Subcutaneous abdominal adipose tissue (tissue), 5 donors: ENCODE data around the gene SLX4IP.

Source experiments
- H3K27ac ChIP-seq: one replicate; pipeline ENCODE4 v1.7.0; 2013; ENCODE audit warnings: low read depth, mild to moderate bottlenecking, inconsistent platforms, low read length, moderate library complexity
- H3K27me3 ChIP-seq, 5 donors: one replicate each; pipeline ENCODE4 v1.7.0; 2013; ENCODE audit warnings: low read length in 5 of 5, inconsistent platforms in 1 of 5; ENCODE audit not compliant: control insufficient read depth in 5 of 5, insufficient read depth in 4 of 5
- H3K36me3 ChIP-seq, 5 donors: one replicate each; pipeline ENCODE4 v1.7.0; 2013; ENCODE audit warnings: low read length in 5 of 5; ENCODE audit not compliant: control insufficient read depth in 5 of 5, insufficient read depth in 5 of 5
- H3K4me1 ChIP-seq, 5 donors: one replicate each; pipeline ENCODE4 v1.7.0; 2013; ENCODE audit warnings: low read length in 5 of 5, mild to moderate bottlenecking in 3 of 5, moderate library complexity in 1 of 5; ENCODE audit not compliant: control insufficient read depth in 5 of 5, insufficient read depth in 5 of 5
- H3K4me3 ChIP-seq, 5 donors: one replicate each; pipeline ENCODE4 v1.7.0; 2013; ENCODE audit warnings: low read length in 5 of 5, low read depth in 1 of 5
- H3K9ac ChIP-seq, 5 donors: one replicate each; pipeline ENCODE4 v1.7.0; 2013; ENCODE audit warnings: low read length in 5 of 5, mild to moderate bottlenecking in 4 of 5, moderate library complexity in 3 of 5
- H3K9me3 ChIP-seq, 5 donors: one replicate each; pipeline ENCODE4 v1.7.0; 2013; ENCODE audit warnings: low read length in 5 of 5; ENCODE audit not compliant: control insufficient read depth in 5 of 5
- donor health status: healthy.
- donor health status: healthy.
- donor health status: healthy.
- donor health status: healthy.
- donor health status: healthy.

Gene SLX4IP

GRCh38 chr20:10667077-10667401 lies 231.9 kb downstream of the SLX4IP start:
- peak overlapping the region; percentile 63 for H3K27ac ChIP-seq
- peaks cover 5 to 67% (median 33%) of the 10 kb centered on the region in 5 donors for H3K36me3 ChIP-seq
- H3K9ac ChIP-seq: no peak overlapping the region
- peak overlapping the region in 3 of 5 donors; percentile 13 to 40 (median 22) for H3K4me3 ChIP-seq
- H3K27me3 ChIP-seq: no peaks in the 10 kb centered on the region
- H3K4me1 ChIP-seq: peaks cover 12 to 78% (median 52%) of the 10 kb centered on the region in 5 donors
- no peaks in the 10 kb centered on the region for H3K9me3 ChIP-seq

GRCh38 chr20:10667560-10668167 lies 232.6 kb downstream of the SLX4IP start:
- H3K9me3 ChIP-seq: no peaks in the 10 kb centered on the region
- H3K27me3 ChIP-seq: no peaks in the 10 kb centered on the region
- H3K4me1 ChIP-seq: peaks cover 12 to 79% (median 50%) of the 10 kb centered on the region in 5 donors
- peak overlapping the region; percentile 63 for H3K27ac ChIP-seq
- peaks cover 5 to 60% (median 27%) of the 10 kb centered on the region in 5 donors for H3K36me3 ChIP-seq
- peak overlapping the region in 3 of 5 donors; percentile 13 to 40 (median 17) for H3K4me3 ChIP-seq
- H3K9ac ChIP-seq: no peak overlapping the region

GRCh38 chr20:10668677-10669368 lies 233.7 kb downstream of the SLX4IP start:
- H3K27ac ChIP-seq: no peak overlapping the region
- H3K9ac ChIP-seq: no peak overlapping the region
- H3K9me3 ChIP-seq: no peaks in the 10 kb centered on the region
- H3K4me3 ChIP-seq: peak overlapping the region in 2 of 5 donors; percentile 24 to 48
- H3K27me3 ChIP-seq: no peaks in the 10 kb centered on the region
- peaks cover 12 to 76% (median 51%) of the 10 kb centered on the region in 5 donors for H3K4me1 ChIP-seq
- H3K36me3 ChIP-seq: peaks cover 5 to 49% (median 16%) of the 10 kb centered on the region in 5 donors

GRCh38 chr20:10669843-10670446 lies 234.8 kb downstream of the SLX4IP start:
- Histone ChIP-seq H3K4me3 (peak overlapping the region; percentile 39 to 94 (median 76)), H3K4me1 (peaks cover 9 to 78% (median 53%) of the 10 kb centered on the region in 5 donors), H3K9ac (peak overlapping the region in 2 of 5 donors; percentile 71 to 72)

GRCh38 chr20:10670501-10671220 lies 235.6 kb downstream of the SLX4IP start:
- Histone ChIP-seq H3K9me3 (no peaks in the 10 kb centered on the region), H3K4me1 (peaks cover 12 to 75% (median 53%) of the 10 kb centered on the region in 5 donors), H3K36me3 (peaks cover 5 to 34% (median 11%) of the 10 kb centered on the region in 5 donors), H3K27ac (peak overlapping the region; percentile 93), H3K9ac (peak overlapping the region; percentile 68 to 84 (median 72)), H3K27me3 (no peaks in the 10 kb centered on the region), H3K4me3 (peak overlapping the region; percentile 74 to 96 (median 92))

More at GRCh38 chr20:10669843-10670446, 234.8 kb downstream of the SLX4IP start:
- H3K9me3 ChIP-seq: no peaks in the 10 kb centered on the region
- peaks cover 5 to 39% (median 12%) of the 10 kb centered on the region in 5 donors for H3K36me3 ChIP-seq
- H3K27me3 ChIP-seq: no peaks in the 10 kb centered on the region
- peak overlapping the region; percentile 93 for H3K27ac ChIP-seq

- no peaks in the 10 kb centered on the region for H3K9me3 ChIP-seq
- peaks cover 5 to 28% (median 9%) of the 10 kb centered on the region in 5 donors for H3K36me3 ChIP-seq
- peaks cover 12 to 68% (median 50%) of the 10 kb centered on the region in 5 donors for H3K4me1 ChIP-seq
- peak overlapping the region; percentile 93 for H3K27ac ChIP-seq
- peak overlapping the region; percentile 74 to 96 (median 92) for H3K4me3 ChIP-seq
- H3K9ac ChIP-seq: peak overlapping the region; percentile 68 to 92 (median 84)
- no peaks in the 10 kb centered on the region for H3K27me3 ChIP-seq
Observed at GRCh38 chr20:10671221-10671918, 236.3 kb downstream of the SLX4IP start.

- Histone ChIP-seq H3K36me3 (peaks cover 5 to 21% (median 8%) of the 10 kb centered on the region in 5 donors), H3K27ac (peak overlapping the region; percentile 93), H3K27me3 (no peaks in the 10 kb centered on the region), H3K9me3 (no peaks in the 10 kb centered on the region), H3K4me3 (peak overlapping the region; percentile 74 to 96 (median 94)), H3K9ac (peak overlapping the region; percentile 82 to 92 (median 90)), H3K4me1 (peaks cover 12 to 61% (median 50%) of the 10 kb centered on the region in 5 donors)
Observed at GRCh38 chr20:10671919-10672623, 237.0 kb downstream of the SLX4IP start.

- Histone ChIP-seq H3K9me3 (no peaks in the 10 kb centered on the region), H3K4me1 (peaks cover 7 to 55% (median 44%) of the 10 kb centered on the region in 5 donors)
Observed at GRCh38 chr20:10672624-10673127, 237.6 kb downstream of the SLX4IP start.

More at GRCh38 chr20:10672624-10673127, 237.6 kb downstream of the SLX4IP start:
- peak overlapping the region; percentile 82 to 92 (median 90) for H3K9ac ChIP-seq
- H3K4me3 ChIP-seq: peak overlapping the region; percentile 74 to 96 (median 94)
- H3K27ac ChIP-seq: peak overlapping the region; percentile 93
- H3K27me3 ChIP-seq: no peaks in the 10 kb centered on the region
- H3K36me3 ChIP-seq: peaks cover 4 to 15% (median 5%) of the 10 kb centered on the region in 5 donors
